ENCODE measurements around the gene LRRC8B. TPM values are rescaled to one million over a fixed set of nuclear protein-coding genes. Genes with fewer than 3 reads are reported as not detected.

The LRRC8B gene
- total RNA-seq, 2 donors from 2014 or later: 5.5 to 8.2 TPM

DNA sequence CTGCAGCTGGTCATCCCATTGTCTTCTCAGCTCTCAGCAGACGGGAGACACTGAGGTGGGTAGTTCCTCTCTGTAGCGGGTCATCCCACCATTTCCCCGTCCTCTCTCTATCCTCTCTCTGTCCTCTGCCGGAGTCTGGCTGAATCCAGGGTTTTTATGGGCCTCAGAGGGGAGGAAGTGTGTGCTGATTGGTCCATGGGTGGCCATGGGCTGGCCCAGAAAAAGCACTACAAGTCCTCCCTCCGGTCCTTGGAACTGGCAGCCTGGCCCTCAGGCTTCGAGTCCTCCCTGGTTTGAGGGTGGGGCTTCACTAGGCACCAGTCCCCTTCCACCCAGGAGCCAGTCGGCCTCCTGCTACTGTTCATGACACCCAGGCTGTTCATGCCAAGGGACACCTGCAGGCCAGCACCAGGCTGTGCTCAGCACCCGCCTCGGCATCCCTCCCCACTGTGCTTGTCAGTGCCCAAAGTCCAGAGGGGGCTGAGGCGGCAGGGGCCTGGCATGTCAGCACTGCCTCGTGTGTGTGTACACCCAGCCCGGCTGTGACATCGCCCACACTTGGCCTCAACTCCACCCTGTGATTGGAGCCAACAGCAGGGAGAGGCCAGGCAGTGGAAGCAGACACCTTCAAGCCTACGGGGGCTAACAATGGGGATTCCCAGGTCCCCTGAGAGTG is 85.3 kb downstream of the LRRC8B start:
- DNase-seq (ENCODE audit: low spot score): no peak
- Histone ChIP-seq H3K9me3 (no peaks in the 10 kb centered on the region), H3K36me3 (no peaks in the 10 kb centered on the region), H3K27ac (peak overlapping the region; percentile 70 to 73), H3K4me1 (peaks cover 0 to 58% of the 10 kb centered on the region in 2 donors), H3K4me3 (peak overlapping the region in 1 of 2 donors; percentile 0), H3K27me3 (no peaks in the 10 kb centered on the region)
- no peak for TF ChIP-seq CTCF (IDR thresholded peaks at IDR 0.05)

- Histone ChIP-seq H3K9me3 (no peaks in the 10 kb centered on the region), H3K36me3 (no peaks in the 10 kb centered on the region), H3K4me1 (peaks cover 0 to 59% of the 10 kb centered on the region in 2 donors), H3K27me3 (no peaks in the 10 kb centered on the region), H3K27ac (peak overlapping the region; percentile 70 to 73), H3K4me3 (peak overlapping the region in 1 of 2 donors; percentile 0)
- DNase-seq (ENCODE audit: low spot score): no peak
- TF ChIP-seq CTCF (IDR thresholded peaks at IDR 0.05): no peak
Measured at GRCh38 chr1:89610457-89611011, 85.9 kb downstream of the LRRC8B start.

GRCh38 chr1:89611721-89612120 is 87.1 kb downstream of the LRRC8B start:
- Histone ChIP-seq H3K27ac (no peak overlapping the region), H3K9me3 (no peaks in the 10 kb centered on the region), H3K4me1 (peaks cover 0 to 66% of the 10 kb centered on the region in 2 donors), H3K27me3 (no peaks in the 10 kb centered on the region), H3K4me3 (no peak overlapping the region), H3K36me3 (no peaks in the 10 kb centered on the region)
- no peak for DNase-seq (ENCODE audit: low spot score)
- no peak for TF ChIP-seq CTCF (IDR thresholded peaks at IDR 0.05)

DNA sequence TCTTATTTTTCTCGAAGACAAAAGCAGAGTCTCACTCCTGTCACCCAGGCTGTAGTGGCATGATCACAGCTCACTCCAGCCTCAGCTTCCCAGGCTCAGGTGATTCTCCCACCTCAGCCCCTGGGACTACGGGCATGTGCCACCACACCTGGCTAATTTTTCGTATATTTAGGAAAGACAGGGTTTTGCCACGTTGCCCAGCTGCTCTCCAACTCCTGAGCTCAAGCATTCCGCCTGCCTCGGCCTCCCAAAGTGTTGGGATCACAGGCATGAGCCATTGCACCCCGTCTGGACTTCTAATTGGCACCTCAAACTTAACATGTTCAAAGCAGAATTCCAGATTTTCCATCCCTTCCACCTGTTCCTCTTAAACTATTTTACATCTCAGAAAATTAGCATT is 89.3 kb downstream of the LRRC8B start:
- TF ChIP-seq CTCF (IDR thresholded peaks at IDR 0.05): no peak
- H3K4me1 ChIP-seq: peaks cover 0 to 51% of the 10 kb centered on the region in 2 donors
- H3K27ac ChIP-seq: no peak overlapping the region
- DNase-seq (ENCODE audit: low spot score): no peak
- no peaks in the 10 kb centered on the region for H3K9me3 ChIP-seq
- no peak overlapping the region for H3K4me3 ChIP-seq
- no peaks in the 10 kb centered on the region for H3K27me3 ChIP-seq
- no peaks in the 10 kb centered on the region for H3K36me3 ChIP-seq

DNA sequence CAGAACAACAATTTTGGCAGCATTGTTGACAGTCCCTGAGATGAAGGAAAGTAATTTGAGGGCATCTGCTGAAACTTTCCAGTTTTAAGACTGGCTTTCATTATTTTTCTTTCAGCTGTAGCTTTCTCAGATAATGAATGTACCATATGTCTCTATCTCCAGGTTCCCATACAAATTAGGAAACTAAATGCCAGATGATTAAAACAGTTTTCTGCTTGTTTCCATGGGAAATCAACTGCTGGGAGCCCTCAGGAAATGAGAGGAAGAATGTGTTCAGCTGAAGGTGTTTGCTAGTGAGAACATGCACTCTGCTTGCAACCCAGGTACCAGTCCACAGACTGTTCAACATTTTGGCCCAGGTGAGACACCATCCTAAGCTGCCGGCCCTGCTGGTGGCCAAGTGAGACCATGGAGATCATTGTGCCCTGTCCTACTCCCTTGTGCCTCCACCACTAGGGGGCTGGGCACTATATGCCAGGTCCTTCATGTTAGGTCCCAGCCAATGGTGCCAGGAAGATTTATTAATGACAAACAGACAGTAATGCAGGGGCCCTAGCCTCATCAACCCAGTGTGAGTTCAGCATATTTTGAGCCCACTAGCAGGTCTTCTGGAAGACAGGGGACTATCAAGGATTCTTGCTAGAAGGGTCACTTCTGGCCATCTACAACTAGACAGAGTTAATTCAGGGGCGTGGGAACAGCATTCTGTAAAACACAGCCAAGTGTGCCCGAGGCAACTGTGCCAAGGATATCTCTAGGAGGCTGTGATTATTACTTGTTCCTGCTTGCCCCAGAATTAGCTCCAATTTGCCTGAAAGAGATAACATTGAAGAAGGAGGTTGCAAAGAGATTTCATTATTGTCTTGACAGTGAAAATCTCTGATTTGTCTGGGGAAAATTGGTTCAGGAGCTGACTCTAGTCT is 91.3 kb downstream of the LRRC8B start:
- DNase-seq (ENCODE audit: low spot score): no peak
- no peaks in the 10 kb centered on the region for H3K9me3 ChIP-seq
- TF ChIP-seq CTCF (IDR thresholded peaks at IDR 0.05): peak in 1 of 2 donors; percentile 60
- H3K27me3 ChIP-seq: no peaks in the 10 kb centered on the region
- H3K4me1 ChIP-seq: peaks cover 0 to 32% of the 10 kb centered on the region in 2 donors
- H3K27ac ChIP-seq: peak overlapping the region; percentile 46 to 62
- H3K4me3 ChIP-seq: no peak overlapping the region
- H3K36me3 ChIP-seq: no peaks in the 10 kb centered on the region
